Measurements from ENCODE around the gene TSPY8. TPM values are rescaled to one million over a fixed set of nuclear protein-coding genes. Genes with fewer than 3 reads are reported as not detected.

Gene TSPY8
- total RNA-seq, 2 donors from 2014 or later: not detected

Other genes starting within 250 kb of the TSPY8 start
- gene TSPY4, start 20.3 kb upstream of the TSPY8 start, total RNA-seq: not detected
- gene TSPY3, start 40.6 kb downstream of the TSPY8 start, total RNA-seq: not detected
- gene TSPY1, start 109.2 kb downstream of the TSPY8 start, total RNA-seq: not detected
- not detected for gene TSPY9, start 129.5 kb downstream of the TSPY8 start, total RNA-seq
- not detected for gene TSPY10, start 170.1 kb downstream of the TSPY8 start, total RNA-seq